H1 (cell line): ENCODE measurements around the gene NDUFB1. TPM values are rescaled to one million over a fixed set of nuclear protein-coding genes. Genes with fewer than 3 reads are reported as not detected.

Experiments used
- CTCF ChIA-PET: fragments of 300-600 bp; sonication (Branson Sonifier 250); formaldehyde crosslinking; loops from one replicate; lab custom pipeline; 2021; ENCODE audit not compliant: partially characterized antibody; lab: Charles Lee
- POLR2A ChIA-PET: fragments of 300-600 bp; sonication (Branson Sonifier 250); formaldehyde crosslinking; loops from one replicate; lab custom pipeline; 2021; ENCODE audit warnings: inconsistent platforms; ENCODE audit not compliant: partially characterized antibody; lab: Charles Lee
- DNase-seq, 2 experiments: peaks; one replicate each; pipeline versions ENCODE4 v3.0.0 to v3.0.0-alpha.2; 2010 to 2022; ENCODE audit warnings: low spot score in 2 of 2, low read depth in 1 of 2, mixed read lengths in 1 of 2
- FAIRE-seq: peaks from 2 replicates; lab custom pipeline; 2011; peaks lifted over from hg19 to GRCh38; lab: Jason Lieb, UNC
- H2AFZ ChIP-seq: 2 replicates; pipeline ENCODE4 v1.8.1; 2012; ENCODE audit warnings: low read length, inconsistent platforms
- H2AK5ac ChIP-seq: 2 replicates; pipeline ENCODE4 v1.6.1; 2013; ENCODE audit warnings: low read depth, low read length
- H2BK120ac ChIP-seq: replicated peaks from 2 replicates; pipeline ENCODE3; 2013; ENCODE audit warnings: low read depth, low read length, inconsistent platforms
- H2BK12ac ChIP-seq: 2 replicates; pipeline ENCODE4 v1.6.1; 2013; ENCODE audit warnings: low read depth, low read length
- H2BK15ac ChIP-seq: 2 replicates; pipeline ENCODE4 v1.6.1; 2013; ENCODE audit warnings: low read length
- H2BK20ac ChIP-seq: 2 replicates; pipeline ENCODE4 v1.6.1; 2013; ENCODE audit warnings: low read length
- H2BK5ac ChIP-seq: 2 replicates; pipeline ENCODE4 v1.6.1; 2013; ENCODE audit warnings: low read depth, low read length
- H3K14ac ChIP-seq: 2 replicates; pipeline ENCODE4 v1.6.1; 2013; ENCODE audit warnings: inconsistent platforms; ENCODE audit not compliant: insufficient read length
- H3K18ac ChIP-seq: 2 replicates; pipeline ENCODE4 v1.6.1; 2013; ENCODE audit warnings: low read length; ENCODE audit errors: extremely low read depth
- H3K23ac ChIP-seq: 2 replicates; pipeline ENCODE4 v1.6.1; 2013; ENCODE audit warnings: inconsistent platforms; ENCODE audit not compliant: insufficient read length
- H3K23me2 ChIP-seq: 2 replicates; pipeline ENCODE4 v1.6.1; 2013; ENCODE audit warnings: low read depth, low read length
- H3K27ac ChIP-seq: 2 replicates; pipeline ENCODE4 v1.6.1; 2011; ENCODE audit warnings: low read depth, low read length, inconsistent platforms
- H3K27me3 ChIP-seq, 4 experiments: replicated peaks in 1 of 4; 1 replicate in 1 of 4; 2 replicates in 3 of 4; pipeline versions ENCODE4 v1.6.1 to v1.8.1; 2011 to 2013; ENCODE audit warnings: low read length in 3 of 4, mild to moderate bottlenecking in 3 of 4, inconsistent platforms in 2 of 4, mixed read lengths in 2 of 4, moderate library complexity in 1 of 4; ENCODE audit not compliant: control insufficient read depth in 3 of 4, insufficient read depth in 3 of 4; ENCODE audit errors: extremely low read depth in 1 of 4
- H3K36me3 ChIP-seq, 4 experiments: 2 replicates each; pipeline versions ENCODE4 v1.6.1 to v1.8.1; 2011 to 2013; ENCODE audit warnings: mild to moderate bottlenecking in 4 of 4, low read length in 3 of 4, moderate library complexity in 2 of 4, control low read depth in 1 of 4, inconsistent platforms in 1 of 4; ENCODE audit not compliant: insufficient read depth in 4 of 4, control insufficient read depth in 2 of 4
- H3K4ac ChIP-seq: replicated peaks from 2 replicates; pipeline ENCODE3; 2013; ENCODE audit warnings: low read length, low read depth, mixed read lengths, inconsistent platforms; ENCODE audit not compliant: insufficient read length
- H3K4me1 ChIP-seq, 4 experiments: replicated peaks in 1 of 4; 1 replicate in 1 of 4; 2 replicates in 3 of 4; pipeline versions ENCODE4 v1.6.1 to v1.8.1; 2011 to 2013; ENCODE audit warnings: low read length in 3 of 4, inconsistent platforms in 2 of 4, mixed read lengths in 1 of 4; ENCODE audit not compliant: insufficient read depth in 4 of 4, control insufficient read depth in 3 of 4
- H3K4me2 ChIP-seq, 2 experiments: 2 replicates each; pipeline versions ENCODE4 v1.6.1 to v1.8.1; 2011 to 2013; ENCODE audit warnings: low read depth in 2 of 2, low read length in 2 of 2, control low read depth in 1 of 2, inconsistent platforms in 1 of 2, mild to moderate bottlenecking in 1 of 2; ENCODE audit not compliant: insufficient read depth in 1 of 2
- H3K4me3 ChIP-seq, 4 experiments: fragments of 200-600, 300-600 bp in 1 of 4; sonication (generic), shearing (Covaris generic), sonication (Bioruptor Twin) in 1 of 4; 2 replicates each; pipeline versions ENCODE4 v1.5.1 to v1.8.1; 2011 to 2016; ENCODE audit warnings: low read length in 4 of 4, low read depth in 3 of 4, control low read depth in 2 of 4, inconsistent platforms in 2 of 4, mild to moderate bottlenecking in 2 of 4, mixed read lengths in 1 of 4, moderate library complexity in 1 of 4; ENCODE audit not compliant: insufficient read depth in 2 of 4; ENCODE audit errors: extremely low read depth in 1 of 4
- H3K56ac ChIP-seq: replicated peaks from 2 replicates; pipeline ENCODE3; 2013; ENCODE audit warnings: low read depth, mild to moderate bottlenecking, mixed read lengths, low read length, inconsistent platforms; ENCODE audit not compliant: insufficient read length
- H3K79me1 ChIP-seq: 2 replicates; pipeline ENCODE4 v1.6.1; 2013; ENCODE audit warnings: low read depth, low read length, control low read depth
- H3K79me2 ChIP-seq, 2 experiments: 2 replicates each; pipeline versions ENCODE4 v1.6.1 to v1.8.1; 2012 to 2013; ENCODE audit warnings: low read length in 2 of 2, mild to moderate bottlenecking in 2 of 2, inconsistent platforms in 1 of 2; ENCODE audit not compliant: insufficient read depth in 2 of 2, control insufficient read depth in 1 of 2
- H3K9ac ChIP-seq, 4 experiments: replicated peaks in 1 of 4; 1 replicate in 1 of 4; 2 replicates in 3 of 4; pipeline versions ENCODE4 v1.6.1 to v1.8.1; 2011 to 2013; ENCODE audit warnings: low read depth in 3 of 4, low read length in 3 of 4, control low read depth in 2 of 4, mild to moderate bottlenecking in 2 of 4, moderate library complexity in 2 of 4, inconsistent platforms in 1 of 4; ENCODE audit errors: extremely low read depth in 1 of 4
- H3K9me3 ChIP-seq, 2 experiments: 2 replicates each; pipeline versions ENCODE4 v1.6.1 to v1.8.1; 2012 to 2013; ENCODE audit warnings: mild to moderate bottlenecking in 2 of 2, moderate library complexity in 2 of 2, control low read depth in 1 of 2, inconsistent platforms in 1 of 2, low read depth in 1 of 2, low read length in 1 of 2, mixed read lengths in 1 of 2; ENCODE audit not compliant: insufficient read depth in 2 of 2
- H4K20me1 ChIP-seq, 2 experiments: replicated peaks in 1 of 2; 2 replicates each; pipeline versions ENCODE3 to v1.8.1; 2011 to 2013; ENCODE audit warnings: inconsistent platforms in 2 of 2, low read length in 2 of 2, mild to moderate bottlenecking in 1 of 2; ENCODE audit not compliant: insufficient read depth in 2 of 2, control insufficient read depth in 1 of 2
- H4K5ac ChIP-seq: 2 replicates; pipeline ENCODE4 v1.6.1; 2013; ENCODE audit warnings: low read length, low read depth, mixed read lengths, inconsistent platforms; ENCODE audit not compliant: insufficient read length
- H4K8ac ChIP-seq: 2 replicates; pipeline ENCODE4 v1.8.0; 2013; ENCODE audit warnings: mild to moderate bottlenecking, moderate library complexity, low read length, inconsistent platforms; ENCODE audit not compliant: insufficient read depth; ENCODE audit errors: extremely low read depth
- H4K91ac ChIP-seq: replicated peaks from 2 replicates; pipeline ENCODE3; 2013; ENCODE audit warnings: low read length, mixed read lengths, inconsistent platforms; ENCODE audit not compliant: insufficient read length
- CEBPB ChIP-seq: IDR thresholded peaks from 2 replicates; pipeline ENCODE4 v1.6.1; 2012; ENCODE audit warnings: low read depth, low read length
- GTF2F1 ChIP-seq: IDR thresholded peaks from 2 replicates; pipeline ENCODE4 v1.6.1; 2012; ENCODE audit warnings: low read depth, low read length, improper control_type of control experiment, borderline replicate concordance
- SIRT6 ChIP-seq: IDR thresholded peaks from one replicate; pipeline ENCODE4 v1.7.1; 2012; ENCODE audit warnings: low read length, inconsistent platforms
- TCF12 ChIP-seq: IDR thresholded peaks from 2 replicates; pipeline ENCODE4 v1.6.1; 2011; ENCODE audit warnings: low read depth, mild to moderate bottlenecking, low read length
- WGBS, 2 experiments: shearing (Covaris generic) in 1 of 2; methylation state at CpG; one replicate each; pipeline versions ENCODE4 v1.1.6 to v1.1.7; 2013 to 2015; ENCODE audit warnings: low lambda C conversion rate in 2 of 2, mixed read lengths in 2 of 2, inconsistent platforms in 1 of 2, low coverage in 1 of 2, missing lambda C conversion rate in 1 of 2; ENCODE audit not compliant: insufficient replicate concordance in 2 of 2, insufficient coverage in 1 of 2, insufficient read length in 1 of 2; ENCODE audit errors: extremely low coverage in 1 of 2, missing lambda C conversion rate in 1 of 2; 5-methylcytosine and 5-hydroxymethylcytosine counted together
- polyA plus RNA-seq, 7 experiments: library from polyadenylated mRNA; depleted of rRNA in 3 of 7; stranded (reverse) in 5 of 7; unstranded in 2 of 7; fragments of >200 nt in 5 of 7; fragments of 200-250 nt in 2 of 7; gene quantifications; 1 replicate in 5 of 7; 2 replicates in 1 of 7; 4 replicates in 1 of 7; pipeline versions ENCODE4 v1.2.1 to v1.2.3, GENCODE V29; 2011 to 2013; ENCODE audit warnings: missing spikeins in 2 of 7, mixed read lengths in 2 of 7
- total RNA-seq: library from RNA; stranded (reverse); fragmentation: NEBNext Ultra II Directional; extraction: Animal tissue kit (Norgen Biotek cat#: 25700); gene quantifications from 2 replicates; pipeline ENCODE4 v1.2.1, GENCODE V29; 2021

The NDUFB1 gene
- total and polyA plus RNA-seq, 2 of the 8 experiments (the other 6 are each of a cell fraction or from before 2014, with no cell fraction given) = 124 to 271 TPM

DNA sequence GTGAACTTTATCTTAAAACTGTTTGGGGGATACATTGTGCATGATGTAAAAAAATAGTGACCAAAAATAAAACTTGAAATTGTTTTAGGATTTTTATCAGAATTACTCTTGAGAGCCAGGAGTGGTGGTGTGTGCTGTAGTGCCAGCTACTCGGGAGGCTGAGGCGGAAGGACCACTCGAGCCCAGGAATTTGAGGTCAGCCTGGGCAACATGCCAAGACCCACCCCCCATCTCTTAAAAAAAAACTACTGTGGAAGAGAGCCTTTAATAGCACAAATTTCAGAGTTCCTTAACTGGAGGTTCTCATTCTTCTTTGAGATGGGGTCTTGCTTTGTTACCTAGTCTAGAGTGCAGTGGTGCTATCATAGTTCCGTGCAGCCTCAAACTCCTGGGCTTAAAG, 21.8 kb upstream of the NDUFB1 start:
- no peak overlapping the region for H3K4ac ChIP-seq
- ChIA-PET POLR2A (no interaction called here), CTCF (interaction anchor here (1.5 kb wide), 1 partner anchor 13 kb away, joined by 3 read pairs; no protein-coding TSS in a partner anchor)
- H3K4me2 ChIP-seq = no peak overlapping the region
- DNase-seq = no peak
- no peak overlapping the region for H2AK5ac ChIP-seq
- H2BK15ac ChIP-seq = no peak overlapping the region
- H3K27me3 ChIP-seq = no peaks in the 10 kb centered on the region
- FAIRE-seq = no peak
- H4K91ac ChIP-seq = no peak overlapping the region
- no peak overlapping the region for H3K18ac ChIP-seq
- no peak overlapping the region for H3K4me3 ChIP-seq
- H4K20me1 ChIP-seq = peaks cover 0 to 2% of the 10 kb centered on the region in 2 experiments
- no peak overlapping the region for H2AFZ ChIP-seq
- no peaks in the 10 kb centered on the region for H3K4me1 ChIP-seq
- H3K27ac ChIP-seq = no peak overlapping the region
- H4K8ac ChIP-seq = no peak overlapping the region
- no peak overlapping the region for H2BK5ac ChIP-seq
- H3K36me3 ChIP-seq = peaks cover 24 to 83% (median 57%) of the 10 kb centered on the region in 4 experiments
- H3K14ac ChIP-seq = no peak overlapping the region
- no peak overlapping the region for H3K9ac ChIP-seq
- no peak overlapping the region for H2BK12ac ChIP-seq
- no peak overlapping the region for H2BK20ac ChIP-seq
- H3K79me2 ChIP-seq = no peaks in the 10 kb centered on the region
- no peak overlapping the region for H4K5ac ChIP-seq
- no peak overlapping the region for H2BK120ac ChIP-seq
- H3K79me1 ChIP-seq = no peaks in the 10 kb centered on the region; the same call in 1 of the 2 replicates
- H3K23me2 ChIP-seq = no peaks in the 10 kb centered on the region
- TF ChIP-seq SIRT6 = no peak
- TF ChIP-seq TCF12 = no peak
- TF ChIP-seq GTF2F1 = no peak
- no peak for TF ChIP-seq CEBPB
- TF ChIP-seq, all 59 proteins: peak for 0
- no peaks in the 10 kb centered on the region for H3K9me3 ChIP-seq
- WGBS, 2 experiments = 90% methylated on average over 4 of the region's 4 CpGs; no CpG with 5 or more reads in 1 of the 2 experiments
- no peak overlapping the region for H3K56ac ChIP-seq
- no peak overlapping the region for H3K23ac ChIP-seq
